NOMO-1 treated with DMSO at 0.1 percent for 48 hours (cell line): Measurements from ENCODE around the gene ADAMTS19.

Source experiments
- DNase-seq: peaks from one replicate; lab custom pipeline; 2025; ENCODE audit not compliant: unreplicated experiment; lab: John Stamatoyannopoulos, UW

The ADAMTS19 gene

DNA sequence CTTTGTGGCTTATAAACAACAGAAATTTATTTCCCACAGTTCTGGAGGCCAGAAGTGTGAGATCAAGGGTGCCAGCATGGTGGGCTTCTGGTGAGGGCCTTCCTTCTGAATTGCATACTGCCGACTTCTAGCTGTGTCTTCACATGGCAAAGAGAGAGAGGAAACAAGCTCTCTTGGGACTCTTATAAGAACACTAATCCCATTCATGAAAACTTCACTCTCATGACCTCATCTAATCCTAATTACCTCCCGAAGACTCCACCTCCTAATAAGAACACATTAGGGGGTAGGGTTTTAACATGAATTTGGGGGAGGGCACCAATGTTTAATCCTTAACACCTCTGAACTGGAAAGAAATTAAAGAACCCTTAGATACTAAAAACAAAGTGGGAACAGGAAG lies 211.9 kb downstream of the ADAMTS19 start:
- no peak for DNase-seq

GRCh38 chr5:129679671-129680070 lies 219.6 kb downstream of the ADAMTS19 start:
- DNase-seq, result no peak

GRCh38 chr5:129687941-129688340 lies 227.8 kb downstream of the ADAMTS19 start:
- no peak for DNase-seq

GRCh38 chr5:129689045-129689444 lies 228.9 kb downstream of the ADAMTS19 start:
- DNase-seq, result no peak

- DNase-seq, result no peak
Observed at GRCh38 chr5:129691220-129691619, 231.1 kb downstream of the ADAMTS19 start.

DNA sequence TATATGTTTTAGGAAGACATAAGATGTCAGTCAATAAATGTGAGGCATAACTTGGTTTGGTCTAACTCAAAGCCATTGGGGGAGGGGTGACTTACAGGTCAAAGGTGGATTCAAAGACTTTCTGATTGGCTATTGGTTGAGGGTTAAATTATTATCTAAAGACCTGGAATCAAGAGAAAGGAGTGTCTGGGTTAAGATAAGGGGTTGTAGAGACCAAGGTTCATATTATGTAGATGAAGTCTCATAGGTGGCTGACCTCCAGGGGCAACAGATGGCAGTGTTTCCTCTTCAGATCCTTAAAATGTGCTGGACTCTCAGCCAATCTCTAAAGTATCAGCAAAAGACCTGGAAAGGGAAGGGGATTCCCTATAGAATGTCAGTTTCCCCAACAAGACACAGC lies 236.5 kb downstream of the ADAMTS19 start:
- no peak for DNase-seq

DNA sequence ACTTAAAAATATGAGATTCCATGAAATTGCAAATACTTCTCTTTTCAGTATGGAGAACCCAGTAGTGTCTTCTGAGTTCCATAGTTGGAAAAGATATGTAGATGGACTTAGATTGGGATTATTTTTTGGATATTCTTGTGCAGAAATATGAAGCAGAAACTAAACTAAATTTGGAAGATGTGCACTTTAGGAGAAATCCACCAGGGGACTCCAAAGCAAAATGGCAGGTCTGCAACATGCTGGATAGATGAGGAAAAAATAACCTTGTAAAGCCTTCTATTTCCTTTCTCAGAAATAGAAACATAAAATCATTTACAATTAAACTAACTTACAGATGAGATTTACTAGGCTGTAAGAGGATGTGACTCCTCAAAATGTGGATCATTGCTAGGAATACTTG lies 238.6 kb downstream of the ADAMTS19 start:
- DNase-seq, result no peak

DNA sequence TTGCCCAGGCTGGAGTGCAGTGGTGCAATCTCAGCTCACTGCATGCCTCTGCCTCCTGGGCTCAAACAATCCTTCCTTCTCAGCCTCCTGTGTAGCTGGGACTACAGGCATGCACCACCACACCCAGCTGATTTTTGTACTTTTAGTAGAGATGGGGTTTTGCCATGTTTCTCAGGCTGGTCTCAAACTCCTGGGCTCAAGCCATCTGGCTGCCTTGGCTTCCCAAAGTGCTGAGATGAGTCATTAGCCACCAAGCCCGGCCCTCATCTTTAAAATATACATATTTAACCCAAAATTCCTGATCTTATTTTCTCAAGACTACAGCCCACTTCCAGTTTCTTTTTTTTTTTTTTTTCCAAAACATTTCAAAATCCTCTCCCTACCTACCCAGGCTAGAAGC lies 256.1 kb downstream of the ADAMTS19 start:
- DNase-seq, result no peak

GRCh38 chr5:129716651-129717050 lies 256.6 kb downstream of the ADAMTS19 start:
- no peak for DNase-seq

- DNase-seq, result no peak
Observed at GRCh38 chr5:129717751-129718310, 257.7 kb downstream of the ADAMTS19 start.

DNA sequence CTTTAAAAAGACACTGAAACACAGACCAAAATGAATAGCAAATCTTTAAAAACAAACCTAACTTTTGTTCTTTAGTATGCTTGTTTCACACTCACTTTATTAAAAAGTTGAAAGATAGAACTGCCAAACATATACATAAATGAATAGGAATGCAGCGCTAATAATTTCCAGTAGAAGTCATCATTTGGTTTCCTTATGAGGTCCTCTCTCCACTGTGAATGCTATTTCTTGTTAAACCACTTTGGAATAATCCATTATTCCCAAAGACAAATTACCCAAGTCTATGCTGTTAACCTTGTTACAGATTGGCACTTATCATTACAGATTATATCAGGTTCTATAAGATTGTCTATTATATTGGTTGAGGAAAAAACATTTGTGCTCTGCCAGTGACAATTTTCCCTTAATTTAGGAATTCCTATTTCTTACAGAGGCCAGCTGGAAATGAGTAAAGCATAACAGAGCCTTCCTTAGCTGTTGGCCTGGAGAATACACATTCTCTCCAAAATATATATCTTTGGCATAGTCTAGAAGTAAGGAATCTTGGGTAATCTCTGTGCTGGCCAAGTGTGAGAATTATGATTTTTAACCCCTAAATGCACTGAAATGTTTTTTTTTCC lies 258.5 kb downstream of the ADAMTS19 start:
- DNase-seq, result no peak

- DNase-seq, result no peak
Observed at GRCh38 chr5:129724222-129724621, 264.1 kb downstream of the ADAMTS19 start.

DNA sequence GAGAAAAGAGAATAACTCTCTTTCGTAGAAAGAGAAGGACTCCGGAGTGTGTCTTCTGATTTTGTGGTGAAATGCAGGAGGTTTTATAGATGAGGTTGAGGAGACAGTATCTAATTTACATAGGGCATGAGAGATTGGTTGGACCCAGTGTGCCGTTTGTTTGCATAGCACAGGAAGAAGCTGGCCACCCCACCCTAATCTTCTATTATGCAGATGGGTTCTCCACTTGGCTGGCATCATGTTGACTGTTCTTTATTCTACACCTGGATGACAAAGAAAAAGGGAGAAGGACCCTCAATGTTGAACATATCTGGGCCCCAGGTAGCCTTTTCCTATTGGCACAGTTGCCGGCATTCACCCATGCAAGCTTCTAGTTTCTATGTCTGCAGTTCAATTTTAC lies 264.5 kb downstream of the ADAMTS19 start:
- no peak for DNase-seq

DNA sequence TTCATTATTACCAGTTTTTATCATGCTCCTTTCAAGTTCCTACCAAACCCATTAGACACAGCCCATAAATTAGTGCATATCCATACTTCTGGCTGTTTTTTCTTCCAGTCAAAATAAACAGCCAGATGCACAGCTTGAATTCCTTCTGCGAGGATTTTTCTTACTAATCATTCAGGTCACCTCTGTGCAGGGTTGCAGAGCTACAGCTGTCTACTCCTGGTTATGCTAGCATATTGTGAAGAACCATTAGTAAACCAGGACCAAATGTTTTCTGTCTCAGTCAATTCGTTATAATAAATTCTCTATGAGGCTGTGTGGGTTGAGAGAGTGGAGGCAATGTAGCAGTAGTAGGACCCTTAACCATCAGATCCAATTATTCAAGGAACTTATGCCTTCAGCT lies 279.7 kb downstream of the ADAMTS19 start:
- no peak for DNase-seq

GRCh38 chr5:129743541-129744187 lies 283.6 kb downstream of the ADAMTS19 start:
- DNase-seq, result no peak

DNA sequence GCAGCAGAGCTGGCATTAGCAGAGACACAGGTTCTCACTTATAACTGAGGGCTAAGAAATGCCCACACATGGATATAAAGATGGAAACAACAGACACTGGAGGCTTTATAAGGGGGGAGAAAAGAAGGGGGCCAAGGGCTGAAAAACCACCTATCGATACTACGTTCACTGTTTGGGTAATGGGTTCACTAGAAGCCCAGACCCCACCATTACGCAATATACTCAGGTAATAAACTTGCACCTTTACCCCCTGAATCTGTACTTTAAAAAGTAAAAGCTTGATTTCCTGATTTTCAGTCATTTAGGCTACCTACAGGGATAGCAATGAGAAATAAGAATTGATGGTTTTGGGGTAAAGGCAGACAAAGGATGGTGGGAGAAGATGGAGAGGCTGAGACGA lies 285.9 kb downstream of the ADAMTS19 start:
- no peak for DNase-seq

DNA sequence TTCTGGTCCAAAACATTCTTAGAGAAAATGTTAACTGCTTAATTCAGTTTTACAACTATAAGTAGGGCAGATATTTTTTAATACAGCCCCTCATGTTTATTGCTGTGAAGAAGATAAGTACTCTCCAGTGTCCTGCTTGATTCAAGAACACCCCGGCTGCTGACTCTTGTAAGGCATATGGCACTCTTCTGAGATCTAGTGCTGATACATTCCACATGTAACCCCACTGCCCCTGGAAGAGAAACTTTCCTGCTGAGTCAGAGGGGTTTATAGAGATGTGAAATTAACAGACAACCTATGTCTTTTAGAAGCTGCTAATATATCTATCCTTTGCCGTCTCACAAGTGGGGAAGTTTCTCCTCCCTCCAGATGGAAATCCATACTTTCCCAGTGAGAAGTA lies 286.8 kb downstream of the ADAMTS19 start:
- DNase-seq, result no peak

GRCh38 chr5:129747572-129748407 lies 287.7 kb downstream of the ADAMTS19 start, which contains the start of gene MINAR2:
TSS of gene MINAR2 (plus strand) at chr5:129748094. CDS start at chr5:129748191, 97 bp downstream.
- no peak for DNase-seq

- no peak for DNase-seq
Observed at GRCh38 chr5:129748913-129749880, 289.1 kb downstream of the ADAMTS19 start.

GRCh38 chr5:129760636-129761325 lies 300.7 kb downstream of the ADAMTS19 start:
- DNase-seq, result no peak
